Gastrocnemius medialis (tissue), 4 donors: ENCODE measurements around the gene DAAM1.

Source experiments
- CTCF ChIP-seq, 5 experiments: fragments of 450-650 bp in 3 of 5; fragments of 200-600 bp in 2 of 5; sonication (generic) in 2 of 5; IDR thresholded peaks in 4 of 5; conservative IDR thresholded peaks in 1 of 5; 1 replicate in 4 of 5; 2 replicates in 1 of 5; pipeline ENCODE4 v1.5.1; 2016 to 2019; ENCODE audit warnings: antibody characterized with exemption in 5 of 5, mild to moderate bottlenecking in 3 of 5, moderate library complexity in 3 of 5
- POLR2A ChIP-seq, 2 donors: fragments of 450-650 bp; IDR thresholded peaks; one replicate each; pipeline ENCODE4 v1.6.1; 2017; ENCODE audit warnings: antibody characterized with exemption in 2 of 2, mild to moderate bottlenecking in 2 of 2, moderate library complexity in 2 of 2

GRCh38 chr14:59308673-59309072, 120.2 kb downstream of the DAAM1 start:
- no peak for TF ChIP-seq CTCF (IDR thresholded peaks at IDR 0.05 in 4 of 5, conservative IDR thresholded peaks at IDR 0.05 in 1 of 5)
- no peak for TF ChIP-seq POLR2A (IDR thresholded peaks at IDR 0.05)
